HG03442 (cell line): ENCODE data around the gene ISM1.
"Not testable (repeated sequence)": the region's sequence is repeated elsewhere in the genome, so short reads cannot be mapped to it uniquely, and the experiment has no call there.

Experiments
- ATAC-seq: cut with Tn5 transposase; IDR thresholded peaks from one replicate; pipeline ENCODE4 v1.9.1; 2021; ENCODE audit warnings: mild to moderate bottlenecking, moderate library complexity; ENCODE audit not compliant: unreplicated experiment

ISM1 gene

GRCh38 chr20:13221313-13221672, 219 bp downstream of the ISM1 start:
- peak; percentile 13 for ATAC-seq

DNA sequence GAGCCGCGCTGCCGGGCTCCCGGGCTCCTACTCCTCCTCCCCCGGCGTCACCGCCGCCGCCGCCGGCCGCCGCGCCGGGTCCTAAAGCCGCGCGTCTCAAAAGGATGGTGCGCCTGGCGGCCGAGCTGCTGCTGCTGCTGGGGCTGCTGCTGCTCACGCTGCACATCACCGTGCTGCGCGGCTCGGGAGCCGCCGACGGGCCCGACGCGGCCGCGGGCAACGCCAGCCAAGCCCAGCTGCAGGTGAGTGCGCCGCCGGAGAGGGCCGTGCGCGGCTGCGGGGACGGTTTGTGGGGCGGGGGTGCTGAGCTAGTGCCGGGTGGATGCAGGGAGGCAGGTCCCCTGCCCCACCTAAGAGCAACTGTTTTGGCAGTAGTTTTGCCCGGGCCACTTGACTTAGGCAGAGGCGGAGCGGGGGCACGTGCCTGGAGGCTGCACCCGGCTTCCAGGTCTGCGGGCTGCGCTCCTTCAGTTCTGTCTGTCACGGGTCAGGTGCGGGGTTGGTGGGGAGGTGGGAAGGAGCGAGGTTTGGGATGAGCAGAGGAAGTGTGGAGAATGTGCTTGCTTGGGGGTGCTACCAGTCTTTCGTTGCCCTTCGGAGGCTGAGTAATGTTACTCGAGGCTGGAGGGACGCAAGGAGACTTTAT, 722 bp downstream of the ISM1 start:
- peak; percentile 78 for ATAC-seq

GRCh38 chr20:13222319-13222716, 1.2 kb downstream of the ISM1 start:
- no peak for ATAC-seq

DNA sequence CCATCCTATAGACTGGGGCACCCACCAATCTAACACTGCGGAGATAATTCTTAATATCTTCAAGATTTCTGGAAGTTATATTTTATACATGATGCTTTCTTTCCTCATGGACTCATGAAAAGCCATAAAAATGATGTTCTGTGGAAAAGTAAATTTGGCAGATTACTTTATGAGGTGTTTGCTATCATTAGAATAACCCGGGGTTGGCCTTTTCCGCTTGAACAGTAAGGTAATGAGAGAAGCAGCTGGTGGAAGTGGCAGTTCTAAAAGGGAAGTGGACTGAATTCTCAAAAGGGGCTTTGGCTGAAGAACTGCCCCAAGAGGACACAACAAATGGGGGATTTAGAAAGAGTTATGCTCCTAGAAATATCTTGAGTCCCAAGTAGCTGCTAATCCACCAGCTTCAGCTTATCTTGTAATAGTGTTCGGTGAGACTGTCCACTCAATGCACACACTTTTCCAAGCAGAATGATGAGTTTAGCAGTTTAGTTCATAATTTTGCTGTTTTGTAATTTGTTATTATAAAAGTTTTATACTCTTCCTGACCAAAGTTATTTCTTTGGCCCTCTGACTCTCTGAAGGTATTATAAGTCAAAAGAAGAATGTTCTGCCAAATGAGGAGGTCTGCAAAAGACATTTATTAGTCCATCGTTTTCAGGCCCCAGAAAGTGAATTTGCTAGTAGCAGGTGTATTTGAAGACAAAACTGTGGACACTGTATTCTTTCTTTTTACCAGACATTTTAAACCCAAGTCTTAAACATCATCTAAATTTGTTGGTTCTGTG, 2.9 kb downstream of the ISM1 start:
- no peak for ATAC-seq

DNA sequence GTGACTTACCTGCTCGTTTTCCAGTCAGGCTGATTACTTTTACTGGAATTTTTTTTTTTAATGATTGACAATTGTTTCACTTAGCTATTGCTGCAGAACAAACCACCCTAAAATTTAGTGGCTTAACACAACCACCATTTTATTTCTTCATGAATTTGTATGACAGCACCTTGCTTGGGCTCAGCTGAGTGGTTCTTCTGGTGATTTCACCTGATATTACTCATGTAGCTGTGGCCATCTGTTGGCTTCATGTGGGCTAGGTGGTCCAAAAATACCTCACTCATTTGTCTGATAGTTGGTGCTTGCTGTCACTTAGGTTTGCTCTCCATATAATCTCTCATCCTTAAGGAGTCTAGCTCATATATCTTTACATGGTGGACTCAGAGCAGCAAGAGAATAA, 5.3 kb downstream of the ISM1 start:
- ATAC-seq = no peak

- ATAC-seq = no peak
Measured at GRCh38 chr20:13228771-13229170, 7.7 kb downstream of the ISM1 start.

DNA sequence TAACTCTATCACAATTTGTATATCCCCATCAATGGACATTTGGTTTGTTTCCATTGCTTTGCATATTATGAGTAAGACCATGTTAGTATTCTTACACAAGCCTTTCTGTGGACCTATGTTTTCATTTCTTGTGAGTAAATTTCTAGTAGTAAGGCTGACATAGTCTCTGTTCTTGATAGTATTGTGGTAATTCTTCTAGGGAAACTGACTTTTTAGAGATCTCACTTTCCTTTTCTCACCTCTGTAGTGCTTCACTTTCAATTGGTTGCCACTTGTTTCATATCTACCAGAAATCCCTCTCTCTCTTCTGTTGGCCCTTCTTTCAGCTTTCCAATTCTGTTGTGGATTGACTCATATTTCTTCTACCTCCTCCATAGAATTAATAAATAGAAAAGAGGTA, 8.5 kb downstream of the ISM1 start:
- peak; percentile 83 for ATAC-seq

GRCh38 chr20:13231031-13231752, 10.1 kb downstream of the ISM1 start:
- ATAC-seq = no peak

GRCh38 chr20:13232999-13233398, 11.9 kb downstream of the ISM1 start:
- no peak for ATAC-seq

DNA sequence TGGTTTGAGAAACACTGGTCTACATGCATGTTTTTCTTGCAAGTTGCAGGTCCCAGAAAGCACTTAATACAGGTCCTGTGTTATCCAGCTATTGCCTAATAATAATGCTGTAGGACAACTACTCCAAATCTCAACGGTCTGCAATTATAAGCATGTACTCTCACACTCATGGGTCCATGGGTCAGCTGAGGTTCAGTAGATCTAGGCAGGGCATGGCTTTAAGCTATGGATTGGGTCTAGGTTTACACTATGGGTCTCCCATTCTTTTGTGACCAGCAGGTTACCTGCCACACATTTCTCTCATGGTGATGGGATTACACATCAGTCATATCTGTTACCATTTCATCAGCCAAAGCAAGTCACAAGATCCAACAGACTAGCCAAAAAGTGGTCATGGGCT, 13.9 kb downstream of the ISM1 start:
- ATAC-seq = no peak

DNA sequence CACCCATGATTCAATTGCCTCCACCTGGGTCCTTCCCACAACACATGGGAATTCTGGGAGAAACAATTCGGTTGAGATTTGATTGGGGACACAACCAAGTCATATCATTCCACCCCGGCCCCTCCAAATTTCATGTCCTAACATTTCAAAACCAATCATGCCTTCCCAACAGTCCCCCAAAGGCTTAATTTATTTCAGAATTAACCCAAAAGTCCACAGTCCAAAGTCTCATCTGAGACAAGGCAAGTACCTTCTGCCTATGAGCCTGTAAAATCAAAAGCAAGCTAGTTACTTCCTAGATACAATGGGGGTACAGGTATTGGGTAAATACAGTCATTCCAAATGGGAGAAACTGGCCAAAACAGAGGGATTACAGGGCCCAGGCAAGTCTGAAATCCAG, 15.3 kb downstream of the ISM1 start:
- not testable (repeated sequence) for ATAC-seq

- ATAC-seq = no peak
Measured at GRCh38 chr20:13236990-13237720, 16.1 kb downstream of the ISM1 start.

DNA sequence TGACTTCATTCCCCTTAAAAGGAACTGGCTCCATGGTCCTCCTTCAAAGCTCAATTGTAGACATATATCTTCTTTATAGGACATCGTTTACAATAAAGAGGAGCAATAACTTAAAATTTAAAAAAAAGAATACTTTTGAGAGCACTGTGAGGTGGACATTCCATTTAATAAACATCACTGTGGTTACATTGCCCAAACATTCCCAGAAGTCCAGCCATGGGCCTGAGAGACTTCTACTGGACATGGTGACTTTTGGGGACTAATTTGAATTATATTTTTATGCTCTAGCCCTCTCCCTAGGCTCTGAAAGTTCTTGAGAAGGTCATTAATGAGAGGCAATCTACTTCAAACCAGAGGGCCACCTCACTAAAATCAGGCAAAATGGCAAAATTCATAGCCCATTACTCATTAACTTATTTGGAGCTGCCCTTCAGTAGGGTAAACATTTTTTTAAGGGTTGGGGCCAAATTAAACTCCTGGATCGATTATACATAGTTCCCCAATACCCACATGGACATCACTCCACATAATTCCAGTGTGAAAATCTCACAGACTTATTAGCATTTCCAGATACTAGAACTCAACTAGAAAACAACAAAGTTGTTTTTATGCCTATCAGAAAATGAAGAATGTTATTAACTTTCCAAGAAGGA, 17.1 kb downstream of the ISM1 start:
- no peak for ATAC-seq

DNA sequence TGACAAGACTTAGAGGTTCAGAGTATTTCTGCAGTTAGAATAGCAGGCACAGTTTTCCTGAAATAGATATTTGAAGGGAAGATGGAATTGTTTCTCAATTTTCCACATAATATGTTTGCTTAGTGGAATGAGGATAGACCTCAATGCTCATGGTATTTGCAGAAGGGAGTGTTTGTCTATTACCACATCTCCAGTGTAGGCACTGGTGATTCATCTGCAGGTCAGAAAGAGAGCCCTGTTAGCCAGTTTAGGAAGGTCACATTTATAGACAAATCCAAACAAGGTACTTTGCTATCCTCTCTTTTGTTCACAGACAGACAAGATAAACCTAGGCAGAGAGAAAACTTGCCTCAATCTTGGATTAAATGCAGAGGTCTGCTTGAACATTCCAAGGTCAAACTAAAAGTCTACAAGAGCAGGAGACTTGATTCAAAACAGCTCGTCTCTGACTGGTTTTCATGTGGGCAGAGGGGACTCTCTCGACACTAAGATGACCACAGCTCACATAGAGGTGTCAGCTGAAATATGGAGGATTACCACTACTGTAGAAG, 22.8 kb downstream of the ISM1 start:
- ATAC-seq = no peak

- no peak for ATAC-seq
Measured at GRCh38 chr20:13245250-13245723, 24.2 kb downstream of the ISM1 start.

GRCh38 chr20:13249118-13249797, 28.2 kb downstream of the ISM1 start:
- no peak for ATAC-seq

DNA sequence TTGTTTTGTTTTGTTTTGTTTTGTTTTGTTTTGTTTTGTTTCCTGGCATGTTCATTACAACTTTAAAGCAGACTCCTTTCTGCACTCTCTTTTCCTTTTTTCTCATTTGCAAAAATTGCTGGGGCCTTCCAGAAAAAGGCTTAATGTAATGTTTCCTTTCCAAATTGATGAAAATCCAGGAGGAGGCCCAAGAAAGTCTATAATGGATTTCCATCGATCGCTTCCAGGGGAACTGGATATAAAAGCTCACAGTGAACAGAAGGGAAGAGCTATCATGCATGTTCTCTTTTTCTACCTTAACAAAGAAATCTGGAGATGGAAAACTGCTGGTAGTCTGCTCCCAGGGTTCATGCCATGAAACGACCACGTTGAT, 28.7 kb downstream of the ISM1 start:
- ATAC-seq = no peak

DNA sequence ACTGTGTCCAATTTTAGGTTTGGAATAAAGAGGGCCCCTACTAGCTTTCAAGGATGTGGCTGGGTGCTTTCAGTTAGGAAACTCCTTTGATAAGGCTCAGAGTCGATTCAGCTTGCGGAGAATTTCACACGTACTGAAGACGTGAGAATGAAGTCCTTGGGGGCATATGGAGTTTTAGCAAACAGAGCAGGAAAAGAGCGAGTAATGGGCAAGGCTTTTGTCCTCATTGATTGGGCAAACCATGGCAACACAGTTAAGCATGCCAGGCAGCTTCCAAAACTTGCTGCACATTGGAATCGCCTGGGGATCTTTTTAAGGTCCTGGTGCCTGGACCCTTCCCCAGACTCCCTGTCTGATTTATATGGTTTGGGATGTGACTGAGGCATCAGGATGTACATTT, 29.2 kb downstream of the ISM1 start:
- ATAC-seq = no peak

- ATAC-seq = no peak
Measured at GRCh38 chr20:13251106-13251903, 30.2 kb downstream of the ISM1 start.
